NOMO-1 treated with DMSO at 0.1 percent for 48 hours (cell line): Measurements from ENCODE around the gene SRMS.
"Not testable (repeated sequence)": the region's sequence is repeated elsewhere in the genome, so short reads cannot be mapped to it uniquely, and the experiment has no call there.

Source experiments
- DNase-seq: peaks from one replicate; lab custom pipeline; 2025; ENCODE audit not compliant: unreplicated experiment; lab: John Stamatoyannopoulos, UW

The SRMS gene

GRCh38 chr20:63566395-63567135 is 19.0 kb upstream of the SRMS start:
- DNase-seq, result no peak

GRCh38 chr20:63565699-63566335 is 18.3 kb upstream of the SRMS start:
- no peak for DNase-seq

GRCh38 chr20:63565021-63565698 is 17.6 kb upstream of the SRMS start:
- DNase-seq, result no peak

GRCh38 chr20:63564036-63564810 is 16.7 kb upstream of the SRMS start:
- DNase-seq, result no peak

- no peak for DNase-seq
These were observed 15.8 kb upstream of the SRMS start for GRCh38 chr20:63563225-63563935.

- no peak for DNase-seq
These were observed 15.1 kb upstream of the SRMS start for GRCh38 chr20:63562461-63563224.

- no peak for DNase-seq
These were observed 14.3 kb upstream of the SRMS start for GRCh38 chr20:63561624-63562396.

GRCh38 chr20:63560856-63561609 is 13.5 kb upstream of the SRMS start:
- no peak for DNase-seq

- no peak for DNase-seq
These were observed 12.8 kb upstream of the SRMS start for GRCh38 chr20:63560333-63560805.

- DNase-seq, result not testable (repeated sequence)
These were observed 12.2 kb upstream of the SRMS start for GRCh38 chr20:63559485-63560332.

GRCh38 chr20:63558804-63559484 is 11.4 kb upstream of the SRMS start:
- no peak for DNase-seq

GRCh38 chr20:63557481-63557891 is 9.9 kb upstream of the SRMS start:
- no peak for DNase-seq

- no peak for DNase-seq
These were observed 9.4 kb upstream of the SRMS start for GRCh38 chr20:63556873-63557478.

GRCh38 chr20:63555661-63556381 is 8.3 kb upstream of the SRMS start:
- no peak for DNase-seq

- DNase-seq, result no peak
These were observed 7.1 kb upstream of the SRMS start for GRCh38 chr20:63554361-63555278.
